ENCODE measurements around the gene KCNQ1.

Gene KCNQ1

DNA sequence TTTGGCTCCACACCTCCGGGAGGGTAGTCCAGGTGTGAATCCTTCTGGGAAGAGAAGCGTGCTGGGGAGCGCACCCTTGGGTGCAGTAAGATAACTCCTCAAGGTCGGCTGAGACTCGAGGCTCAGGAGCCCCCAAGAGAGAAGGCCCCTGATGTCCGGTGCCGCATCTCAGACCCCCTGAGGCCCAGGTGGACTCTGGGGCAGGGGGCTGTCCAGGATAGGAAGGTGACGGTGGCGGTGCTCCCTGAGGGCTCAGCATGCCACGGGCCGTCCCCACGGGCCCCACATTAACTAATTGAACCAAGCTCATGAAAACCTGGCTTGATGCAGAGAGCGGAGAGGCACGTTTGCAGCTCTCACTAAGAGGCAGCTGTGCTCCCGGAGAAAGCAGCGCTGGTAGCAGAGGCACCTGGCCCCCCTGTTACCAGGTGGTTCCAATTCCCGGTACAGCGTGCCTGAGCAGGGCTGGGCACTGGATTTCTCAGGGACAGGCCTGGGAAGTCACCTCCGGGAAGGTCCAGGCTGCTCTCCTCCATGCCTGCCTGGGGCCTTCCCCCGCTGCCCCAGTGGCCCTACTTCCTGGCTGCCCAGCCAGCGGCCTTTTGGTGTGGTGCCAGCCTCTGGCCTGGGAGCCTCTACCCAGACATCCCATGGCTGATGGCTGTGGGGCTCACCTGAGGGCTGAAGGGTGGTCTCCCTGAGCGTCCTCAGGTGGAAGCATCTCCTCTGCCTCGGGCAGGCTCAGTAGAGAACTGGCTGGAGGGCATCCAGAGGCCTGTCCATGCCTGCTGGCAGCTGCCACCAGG is 1.1 kb downstream of the KCNQ1 start:
- no peak for DNase-seq

DNA sequence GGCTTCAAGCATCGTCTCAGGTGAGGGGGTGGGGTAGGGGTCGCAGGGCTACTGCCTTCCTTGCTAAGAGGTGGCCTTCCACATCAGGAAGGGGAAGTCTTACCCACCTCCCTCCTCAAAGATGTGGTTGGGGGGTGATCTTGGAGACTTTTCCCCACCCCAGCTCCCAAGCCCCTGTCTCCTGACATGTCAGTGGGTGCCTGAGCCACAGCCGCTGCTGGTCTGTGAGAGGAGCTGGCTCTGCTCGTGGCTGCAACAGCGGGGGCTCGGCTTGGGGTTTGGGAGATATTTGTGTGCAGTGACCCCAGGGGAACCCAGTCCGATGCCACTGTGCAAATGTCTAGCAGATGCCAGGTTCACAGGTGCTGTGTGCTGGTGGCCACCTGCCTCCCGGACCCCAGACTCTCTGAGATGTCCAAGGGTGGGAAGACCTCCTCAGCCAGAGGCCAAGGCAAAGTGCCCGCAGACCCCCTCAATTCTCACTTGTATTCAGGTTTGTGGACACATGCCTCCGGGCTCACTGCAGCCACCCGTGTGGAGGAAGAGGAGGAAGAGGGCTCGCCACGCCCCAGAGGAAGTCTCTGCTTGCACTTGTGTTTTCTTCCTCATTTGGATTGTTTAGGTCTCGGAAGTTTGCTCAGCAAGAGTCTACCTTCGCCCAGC is 1.9 kb downstream of the KCNQ1 start:
- no peak for DNase-seq

DNA sequence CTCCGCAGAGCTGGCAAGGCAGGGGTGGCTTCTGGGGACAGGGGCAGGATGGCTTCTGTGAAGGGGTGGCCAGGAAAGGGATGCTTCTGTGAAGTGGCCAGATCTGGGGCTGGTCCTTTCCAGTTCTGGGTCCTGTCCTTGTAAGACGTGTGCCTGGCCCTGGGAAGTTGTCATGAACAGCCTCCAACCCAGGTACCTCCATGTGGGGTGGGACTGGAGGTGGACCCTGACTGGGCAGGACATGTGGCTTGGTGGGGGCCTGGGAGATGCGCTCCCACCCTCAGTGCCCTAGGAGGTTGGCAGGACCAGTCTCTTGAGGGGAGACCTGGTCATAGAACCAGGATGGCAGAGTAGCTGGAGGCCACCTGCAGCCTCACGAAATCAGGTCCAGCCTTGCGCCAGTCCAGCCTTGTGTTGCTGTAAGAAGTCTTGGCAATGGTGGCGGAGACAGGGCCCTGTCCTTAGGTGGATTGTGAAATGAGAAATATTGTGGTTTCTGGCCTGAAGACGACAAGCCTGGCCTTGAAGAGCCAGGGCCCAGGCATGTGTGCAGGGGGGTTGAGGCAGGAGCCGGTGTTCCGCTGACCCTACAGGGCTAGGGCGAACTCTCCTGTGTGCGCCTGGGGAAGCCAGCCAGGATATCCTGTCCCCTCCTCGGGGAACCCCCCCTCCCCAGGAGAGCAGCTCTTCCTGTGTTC is 2.6 kb downstream of the KCNQ1 start:
- no peak for DNase-seq

DNA sequence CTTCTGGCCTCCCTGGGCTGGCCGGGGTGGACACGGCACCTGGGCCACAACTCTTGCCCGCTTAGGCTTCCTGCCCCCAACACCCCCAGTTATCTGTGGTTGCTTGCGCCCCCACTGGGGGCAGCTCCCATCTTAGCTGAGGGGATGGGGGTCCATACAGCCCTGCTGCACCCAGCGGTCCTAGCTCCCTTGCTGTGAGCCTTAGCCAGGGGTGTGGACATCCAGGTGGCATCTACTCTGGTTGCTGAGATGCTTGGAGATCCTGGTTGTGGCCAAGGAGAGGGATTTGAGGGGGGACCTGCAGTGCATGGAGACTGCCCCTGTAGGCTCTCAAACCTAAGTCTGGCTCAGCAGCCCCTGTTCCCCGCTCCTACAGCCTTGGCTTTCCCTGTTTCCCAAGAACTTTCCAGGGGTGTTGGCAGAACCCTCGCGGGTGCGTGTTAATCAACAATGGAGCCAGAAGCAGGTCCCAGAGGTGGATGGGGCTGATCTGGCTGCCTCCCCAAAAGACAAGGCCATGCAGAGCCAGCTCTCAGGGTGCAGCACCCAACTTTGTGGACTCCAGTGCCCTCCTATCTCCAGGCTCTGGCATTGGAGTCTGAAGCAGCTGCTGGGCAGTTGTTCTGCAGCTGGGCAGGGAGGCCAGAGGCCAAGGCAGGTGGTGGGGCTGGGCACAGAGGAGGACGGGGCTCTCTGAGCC is 3.3 kb downstream of the KCNQ1 start:
- no peak for DNase-seq

DNA sequence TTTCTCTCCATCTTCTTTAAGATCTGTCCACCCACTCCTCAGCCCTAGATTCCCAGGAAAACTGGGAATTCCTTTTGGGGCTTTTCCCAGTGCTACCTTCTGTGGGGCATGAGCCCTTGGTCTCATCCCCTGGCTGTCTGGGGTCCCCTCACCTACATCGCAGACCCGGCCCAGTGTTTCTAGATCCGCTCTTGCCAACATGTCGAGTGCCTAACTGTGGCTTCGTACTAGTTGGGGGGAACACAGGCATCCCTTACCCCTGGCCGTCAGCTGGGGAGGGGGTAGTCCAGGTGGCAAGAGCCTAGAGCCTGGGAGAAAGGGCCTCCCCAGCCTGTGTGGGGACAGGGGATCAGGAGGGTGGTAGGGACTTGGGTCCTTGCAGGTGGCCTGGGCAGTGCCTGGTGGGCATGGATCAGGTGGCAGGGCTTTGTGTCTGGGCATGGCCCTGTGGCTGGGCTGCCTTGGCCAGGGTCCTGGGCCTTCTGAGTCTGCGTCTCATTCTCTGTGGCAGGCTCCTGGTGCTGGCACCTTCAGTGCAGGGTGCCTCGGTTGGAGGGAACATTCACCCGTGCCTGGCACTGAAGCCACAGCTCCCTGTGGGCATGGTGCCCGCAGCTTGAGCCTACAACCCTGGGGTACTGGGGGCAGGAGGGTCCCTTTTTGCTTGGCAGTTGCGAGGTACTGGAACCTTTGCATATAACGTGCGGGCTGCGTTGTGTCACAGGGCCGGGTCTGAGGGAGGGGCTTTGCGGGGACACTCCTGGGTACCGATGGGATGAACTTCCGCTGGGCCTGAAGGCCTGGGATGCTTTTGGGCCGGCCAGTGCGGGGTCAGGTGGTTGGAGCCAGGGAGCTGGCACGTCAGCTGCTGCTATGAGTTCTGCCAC is 4.1 kb downstream of the KCNQ1 start:
- no peak for DNase-seq

DNA sequence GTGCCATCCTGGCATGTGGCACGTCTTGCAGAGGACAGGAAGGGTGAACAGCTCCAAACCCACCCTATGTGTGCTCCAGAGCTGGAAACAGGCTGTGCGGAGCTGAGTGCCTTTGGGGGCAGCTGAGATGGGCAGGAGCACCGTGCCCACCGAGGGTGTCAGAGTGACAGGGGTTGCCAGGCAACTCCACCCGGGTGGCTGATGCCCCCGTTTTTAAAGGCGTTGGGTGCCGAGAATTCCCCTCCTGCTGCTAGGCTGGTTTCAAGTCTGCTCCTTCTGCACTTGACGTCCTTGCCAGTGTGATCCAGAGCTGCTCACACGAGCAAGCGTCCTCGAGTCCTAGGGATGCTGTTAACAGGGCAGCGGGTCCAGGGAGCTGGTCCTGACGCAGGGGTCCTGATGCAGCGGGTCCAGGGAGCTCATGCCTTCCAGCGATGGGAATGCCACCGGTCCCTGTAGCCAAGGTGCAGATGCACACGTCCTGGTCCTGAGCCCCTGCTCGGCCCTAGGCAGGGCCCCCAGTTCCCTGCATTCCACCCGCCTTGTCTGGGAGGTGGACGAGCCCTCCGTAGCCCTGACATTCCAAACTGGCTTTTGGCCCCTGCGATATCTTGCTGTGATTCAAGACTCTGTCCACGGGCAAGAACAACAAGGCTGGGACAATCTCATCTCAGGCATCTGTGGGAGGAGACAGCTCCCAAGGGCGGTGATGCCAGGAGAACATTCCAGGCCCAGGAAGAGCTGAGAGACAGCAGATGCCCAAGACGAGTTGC is 4.9 kb downstream of the KCNQ1 start:
- DNase-seq: no peak

DNA sequence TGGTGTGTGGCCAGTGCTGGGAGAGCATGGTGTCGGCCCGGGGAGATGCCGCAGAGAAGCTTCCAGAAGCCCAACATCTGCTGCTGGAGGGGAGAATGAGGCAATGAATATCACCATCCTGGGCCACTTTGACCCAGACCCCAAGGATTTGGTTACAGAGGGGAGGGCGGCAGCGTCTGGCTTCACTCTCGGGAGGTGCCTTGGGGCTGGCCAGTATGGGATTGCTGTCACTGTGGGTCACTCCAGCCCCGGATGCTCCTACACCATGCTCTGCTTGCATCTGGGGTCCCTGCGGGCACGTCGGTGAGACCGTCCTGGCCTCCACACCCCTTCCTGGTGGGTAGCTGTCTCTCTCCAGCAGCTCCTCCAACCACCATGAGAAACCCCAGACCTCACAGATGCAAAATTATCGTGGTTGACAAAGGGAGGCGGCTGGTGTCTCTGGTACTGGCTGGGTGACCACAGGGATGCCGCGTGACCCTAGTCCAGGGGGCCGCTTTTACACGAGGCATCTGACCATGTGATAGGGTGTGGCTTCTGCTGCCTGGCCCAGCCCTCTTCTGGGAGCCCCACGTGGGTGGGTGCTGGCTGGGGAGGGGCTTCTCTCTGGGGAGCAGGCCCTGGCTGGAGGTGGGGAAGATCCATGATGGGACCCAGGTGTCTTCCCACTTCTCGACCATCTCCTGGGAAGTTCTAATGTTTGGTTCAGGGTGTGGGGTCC is 5.7 kb downstream of the KCNQ1 start:
- no peak for DNase-seq

DNA sequence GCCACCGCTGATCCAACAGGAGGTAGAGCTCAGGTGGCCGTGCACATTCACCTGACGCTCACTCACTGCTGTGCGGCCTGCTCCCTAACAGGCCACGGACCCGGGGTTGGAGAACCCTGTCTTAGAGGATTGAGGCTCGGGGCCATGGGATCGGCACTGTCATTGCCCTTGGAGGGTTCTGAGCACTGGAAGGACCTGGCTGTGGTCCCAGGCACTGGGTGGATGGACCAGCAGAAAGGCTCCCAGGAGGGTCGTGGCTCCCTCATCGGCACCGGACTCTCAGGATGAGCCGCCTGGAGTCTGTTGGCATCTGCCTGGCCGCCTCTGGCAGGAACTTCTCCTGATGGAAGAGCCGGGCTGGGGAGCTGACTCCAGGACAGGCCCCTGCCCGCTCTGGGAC is 6.5 kb downstream of the KCNQ1 start:
- no peak for DNase-seq

DNA sequence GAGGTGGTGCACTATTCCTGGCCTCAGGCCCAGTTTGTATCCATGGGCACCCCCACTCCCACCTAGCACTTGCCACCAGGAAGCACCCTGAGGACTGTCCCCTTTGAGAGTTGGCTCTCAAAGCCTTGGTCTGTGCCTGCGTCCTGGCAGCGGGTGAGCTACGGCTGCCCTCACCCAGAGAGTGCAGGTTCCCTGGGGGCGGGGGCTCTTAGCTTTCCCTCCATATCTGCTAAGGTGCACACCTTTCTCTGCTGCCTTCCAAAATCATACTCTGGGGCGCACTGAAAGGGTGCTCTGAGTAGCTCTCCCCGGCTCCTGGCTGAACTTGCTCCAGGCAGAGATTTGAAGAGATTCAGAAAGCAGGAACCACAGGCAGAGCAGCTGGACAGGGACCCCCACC is 7.1 kb downstream of the KCNQ1 start:
- DNase-seq: no peak

DNA sequence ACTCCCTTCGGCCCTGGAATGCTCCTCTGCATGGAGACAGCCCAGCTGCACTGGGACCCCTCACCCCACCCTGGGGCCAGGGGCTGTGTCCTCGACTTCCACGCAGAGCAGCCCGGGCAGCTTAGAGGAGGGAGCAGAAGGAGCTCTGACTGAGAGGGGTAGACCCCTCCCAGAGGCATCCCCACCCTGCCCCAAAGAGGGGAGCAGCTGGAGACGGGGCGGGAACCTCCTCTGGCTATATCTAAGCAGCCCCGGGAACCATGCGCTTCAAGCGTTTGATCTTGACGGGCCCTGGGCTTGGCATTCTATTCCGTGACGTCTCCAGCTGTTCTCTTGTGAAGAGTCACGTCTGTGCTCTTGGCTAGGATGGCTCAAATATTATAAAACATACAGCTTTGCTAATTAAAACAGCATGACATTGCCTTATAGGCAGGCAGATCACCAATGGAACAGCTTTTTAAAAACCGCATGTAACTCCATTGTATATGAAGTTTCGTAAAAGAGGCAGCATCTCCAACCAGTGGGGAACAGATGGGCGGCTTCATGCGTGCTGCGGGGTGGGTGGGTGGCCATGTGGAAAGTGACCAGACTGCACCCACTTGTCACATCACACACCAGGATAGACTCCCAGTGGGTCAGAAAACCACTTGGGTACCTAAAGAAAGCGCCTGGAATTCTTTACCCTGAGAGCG is 7.7 kb downstream of the KCNQ1 start:
- peak; percentile 27 for DNase-seq

DNA sequence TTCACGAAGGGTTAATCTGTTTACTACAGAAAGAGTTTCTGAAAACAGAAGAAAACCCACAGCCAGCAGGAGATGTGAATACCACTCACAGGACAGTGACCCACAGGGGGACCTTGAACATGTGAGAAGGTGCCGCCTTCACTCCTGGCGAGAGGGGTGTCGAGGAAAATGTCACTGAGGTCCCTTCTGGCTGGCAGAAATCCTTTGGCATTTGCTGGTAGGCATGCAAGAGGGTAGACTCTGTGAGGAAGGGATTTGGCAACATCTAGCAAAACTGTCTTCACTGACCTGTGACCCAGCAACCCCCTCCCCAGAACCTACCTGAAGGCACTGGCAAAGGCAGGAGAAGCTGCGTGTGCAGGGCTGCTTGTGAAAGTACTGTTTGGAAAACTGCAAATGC is 8.6 kb downstream of the KCNQ1 start:
- DNase-seq: no peak

DNA sequence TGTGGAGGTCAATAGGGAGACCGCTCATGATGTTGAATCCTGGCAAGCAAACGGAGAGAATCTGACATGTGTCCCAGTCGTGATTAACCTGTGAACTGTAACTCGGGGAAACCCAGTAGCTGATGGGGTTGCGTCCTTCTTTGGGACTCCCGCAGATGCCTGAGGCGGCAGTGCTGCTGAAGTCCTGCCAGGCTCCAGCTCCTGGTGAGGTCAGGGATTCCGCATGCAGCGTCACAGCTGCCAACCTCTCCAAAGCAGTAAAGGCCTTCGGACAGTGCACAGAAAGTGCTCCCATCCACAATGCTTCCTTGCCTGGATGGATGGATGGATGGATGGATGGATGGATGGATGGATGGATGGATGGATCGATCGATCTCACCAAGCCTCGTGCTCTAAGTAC is 13.5 kb downstream of the KCNQ1 start:
- no peak for DNase-seq

DNA sequence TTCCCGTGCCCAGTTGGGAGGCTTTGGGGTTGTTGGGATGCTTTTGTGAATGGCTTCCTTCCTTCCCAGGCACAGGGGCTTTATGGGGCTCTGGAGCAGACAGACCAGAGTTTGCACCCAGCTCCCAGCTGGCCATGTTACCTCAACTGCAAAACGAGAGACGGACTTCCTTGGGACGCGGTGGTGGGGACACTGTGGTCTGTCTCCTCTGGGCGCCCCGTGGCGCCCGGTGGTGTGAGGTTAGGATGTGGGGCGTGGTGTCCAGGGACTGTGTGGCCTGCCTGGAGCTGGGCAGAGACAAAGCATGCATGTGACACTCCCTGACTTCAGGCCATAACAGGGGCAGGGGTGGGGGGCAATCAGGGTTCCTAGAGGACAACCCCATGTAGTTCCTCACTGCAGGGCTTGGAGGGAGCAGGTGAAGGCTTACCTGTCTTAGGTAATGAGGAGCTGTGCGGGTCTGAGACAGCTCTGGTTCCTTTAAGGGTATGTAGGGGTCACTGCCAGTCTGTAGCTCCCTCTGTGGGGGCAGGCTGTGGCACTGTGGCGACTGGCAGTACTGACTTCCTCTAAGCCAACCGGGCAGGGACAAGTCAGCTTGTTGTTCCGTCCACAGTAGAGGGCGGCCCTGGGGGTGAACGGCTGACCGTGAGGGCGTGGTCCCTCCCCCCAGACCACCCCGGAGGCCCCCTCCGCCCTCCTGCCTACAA is 14.4 kb downstream of the KCNQ1 start:
- no peak for DNase-seq

DNA sequence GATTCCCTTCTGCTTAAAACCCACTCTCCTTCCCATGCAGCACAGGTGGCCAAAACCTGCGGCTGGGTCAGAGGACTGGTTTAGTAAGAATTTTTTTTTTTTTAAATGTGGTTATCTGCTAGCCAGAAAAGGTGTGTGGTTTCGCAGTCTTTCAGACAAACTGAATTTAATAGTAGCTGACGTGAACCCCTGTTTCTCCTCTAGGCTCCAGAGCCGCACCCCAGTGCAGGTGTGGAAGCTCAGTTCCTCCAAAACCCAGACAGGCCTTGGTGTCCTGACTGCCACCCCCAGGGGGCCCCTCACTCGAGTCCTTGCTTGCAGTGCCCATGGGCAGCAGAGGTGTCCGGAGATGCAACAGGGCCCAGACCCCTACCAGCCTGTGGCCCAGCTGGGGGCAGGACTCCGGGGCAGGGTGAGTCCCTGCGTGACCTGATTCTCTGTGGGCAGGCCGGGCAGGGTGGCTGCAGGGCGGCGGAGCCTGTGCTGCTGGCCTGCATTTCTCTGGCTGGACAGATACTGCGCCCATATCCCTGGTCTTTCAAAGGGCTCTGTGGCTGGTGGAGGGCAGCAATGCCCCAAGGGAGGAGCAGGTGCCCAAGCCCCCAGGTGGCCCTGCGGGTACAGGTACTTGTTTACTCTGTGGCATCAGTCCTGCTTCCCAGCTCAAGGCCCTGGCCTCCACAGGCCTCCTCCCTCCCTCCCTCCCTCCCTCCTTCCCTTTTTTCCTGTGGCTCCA is 15.2 kb downstream of the KCNQ1 start:
- no peak for DNase-seq

DNA sequence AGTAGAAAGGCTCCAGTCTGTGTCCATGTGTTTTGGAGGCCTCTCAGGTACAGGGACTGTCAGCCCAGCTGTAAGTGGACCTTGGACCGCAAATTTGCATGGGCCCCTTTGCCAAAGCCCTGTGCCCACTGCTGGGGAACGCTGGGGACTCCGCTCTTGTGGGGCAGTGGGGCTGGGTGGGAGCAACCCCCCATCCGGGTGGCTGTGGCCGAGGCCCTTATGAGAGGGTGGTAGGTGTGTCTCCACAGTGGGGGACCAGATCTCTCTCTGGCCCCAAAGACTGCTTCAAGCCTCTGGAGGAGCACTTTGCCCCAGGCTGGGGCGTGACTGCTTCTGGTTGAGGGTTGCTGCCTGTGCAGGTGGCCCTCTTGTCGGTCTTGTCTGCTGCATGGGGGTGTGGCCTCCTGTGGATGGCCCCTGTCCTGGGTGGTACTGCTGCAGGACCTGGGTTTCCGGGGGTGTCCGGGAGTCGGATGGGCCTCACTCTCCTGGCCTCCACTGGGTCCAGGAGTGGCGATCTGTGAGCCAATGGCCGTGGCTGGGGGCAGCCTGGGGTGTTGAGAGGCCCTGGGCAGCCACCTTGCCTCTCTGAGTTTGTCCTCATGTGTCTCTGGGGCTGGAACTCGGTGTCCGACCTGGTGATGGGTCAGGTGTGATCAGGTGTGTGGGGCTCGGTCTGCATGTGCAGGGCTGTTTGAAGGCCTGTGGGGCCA is 15.9 kb downstream of the KCNQ1 start:
- DNase-seq: no peak

DNA sequence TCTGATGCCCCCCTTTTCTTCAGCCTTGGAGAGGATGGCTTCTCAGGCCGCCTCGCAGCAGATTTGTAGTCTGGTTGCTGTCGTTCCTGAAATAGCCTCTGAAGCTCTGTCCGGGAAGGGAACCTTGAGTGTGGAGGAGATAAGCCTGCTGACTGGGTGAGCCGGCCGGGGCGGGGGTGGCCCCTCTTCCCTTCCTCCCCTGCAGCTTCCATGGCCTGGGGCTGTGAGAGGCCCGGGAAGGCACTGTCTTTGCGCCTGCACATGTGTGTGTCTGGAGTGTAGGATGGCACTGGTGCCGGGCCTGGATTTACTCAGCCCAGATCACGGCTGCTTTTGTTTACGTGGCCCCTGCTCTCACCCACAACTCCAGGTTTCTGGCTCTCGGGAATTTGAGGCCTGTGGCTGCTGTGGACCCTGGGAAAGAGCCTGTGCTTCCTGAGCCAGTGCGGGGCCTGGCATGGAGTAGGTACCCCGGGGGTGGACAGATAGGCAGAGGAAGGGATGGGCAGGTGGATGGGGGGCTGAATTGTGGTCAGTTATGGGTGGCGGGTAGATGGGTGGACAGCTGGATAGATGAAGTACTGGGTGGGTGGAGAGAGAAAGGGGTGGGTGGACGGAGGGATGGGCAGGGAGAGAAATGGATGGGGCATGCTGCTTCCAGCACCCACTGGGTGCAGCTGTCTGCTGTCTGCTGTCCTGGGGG is 16.6 kb downstream of the KCNQ1 start:
- DNase-seq: no peak

DNA sequence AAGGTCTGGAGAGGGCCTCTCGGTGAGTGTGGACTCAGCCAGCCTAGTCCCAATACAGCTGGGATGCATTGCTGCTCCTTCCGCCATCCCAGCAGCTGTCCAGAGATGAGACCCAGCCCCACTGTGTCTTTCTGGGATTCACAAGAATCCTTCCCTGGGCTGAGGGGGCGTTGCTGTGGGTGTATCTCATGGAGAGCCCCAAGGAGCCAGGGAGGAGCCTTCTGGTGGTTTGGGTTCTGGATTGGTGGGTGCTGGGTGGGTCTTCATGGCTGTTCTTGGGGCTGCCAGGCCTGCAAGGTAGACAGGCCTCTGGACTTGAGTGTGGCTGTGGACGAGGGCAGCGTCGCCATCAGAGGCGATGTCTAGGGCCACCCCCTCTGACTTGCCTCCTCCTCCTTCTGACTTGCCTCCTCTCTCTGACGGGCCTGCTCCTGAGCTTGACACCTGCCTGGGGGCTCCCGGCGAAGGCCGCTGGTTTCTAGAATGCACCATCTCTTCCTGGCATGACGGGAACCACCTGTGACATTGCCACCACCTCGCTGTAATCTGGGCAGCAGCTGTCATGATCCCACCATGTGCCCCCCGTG is 17.2 kb downstream of the KCNQ1 start:
- no peak for DNase-seq

All from fibroblast of skin of abdomen (primary cell).